MM.1S (cell line): ENCODE data around the gene ZIC2.

Experiments used
- DNase-seq: peaks from one replicate; pipeline ENCODE4 v3.0.0-alpha.2; 2015
- H2AFZ ChIP-seq: fragments of 300-600 bp; sonication (generic); 2 replicates; pipeline ENCODE4 v1.6.0; 2016; ENCODE audit warnings: antibody characterized with exemption, low read length
- H3F3A ChIP-seq: fragments of 300-600 bp; sonication (generic); 2 replicates; pipeline ENCODE4 v1.6.1; 2016; ENCODE audit warnings: mild to moderate bottlenecking, antibody characterized with exemption, low read length, moderate library complexity, mixed read lengths; ENCODE audit not compliant: insufficient read depth
- H3K27ac ChIP-seq: fragments of 300-600 bp; sonication (generic); 2 replicates; pipeline ENCODE4 v1.5.1; 2016; ENCODE audit warnings: mild to moderate bottlenecking, low read length
- H3K27me3 ChIP-seq: fragments of 300-600 bp; sonication (generic); replicated peaks from 2 replicates; pipeline ENCODE4 v1.6.0; 2016; ENCODE audit warnings: low read length; ENCODE audit not compliant: insufficient read depth
- H3K36me3 ChIP-seq: fragments of 300-600 bp; sonication (generic); replicated peaks from 2 replicates; pipeline ENCODE4 v1.6.1; 2016; ENCODE audit warnings: mild to moderate bottlenecking, low read length, mixed read lengths; ENCODE audit not compliant: insufficient read depth
- H3K4me1 ChIP-seq: fragments of 300-600 bp; sonication (generic); 2 replicates; pipeline ENCODE4 v1.6.1; 2016; ENCODE audit warnings: low read length, mixed read lengths
- H3K4me2 ChIP-seq: fragments of 300-600 bp; sonication (generic); 2 replicates; pipeline ENCODE4 v1.6.0; 2016; ENCODE audit warnings: low read depth, low read length
- H3K4me3 ChIP-seq: fragments of 300-600 bp; sonication (generic); 2 replicates; pipeline ENCODE4 v1.5.1; 2016; ENCODE audit warnings: low read length, mixed read lengths
- H3K79me2 ChIP-seq: fragments of 300-600 bp; sonication (generic); 2 replicates; pipeline ENCODE4 v1.6.1; 2016; ENCODE audit warnings: mixed run types, low read length, mixed read lengths
- H3K9ac ChIP-seq: fragments of 300-600 bp; sonication (generic); 2 replicates; pipeline ENCODE4 v1.6.1; 2016; ENCODE audit warnings: low read length, mixed read lengths
- H3K9me2 ChIP-seq: fragments of 300-600 bp; sonication (generic); replicated peaks from 2 replicates; pipeline ENCODE4 v1.6.1; 2016; ENCODE audit warnings: mild to moderate bottlenecking, low read length, mixed read lengths; ENCODE audit not compliant: insufficient read depth
- H3K9me3 ChIP-seq: fragments of 300-600 bp; sonication (generic); replicated peaks from 2 replicates; pipeline ENCODE4 v1.6.1; 2016; ENCODE audit warnings: mild to moderate bottlenecking, low read length, mixed read lengths; ENCODE audit not compliant: insufficient read depth
- H4K20me1 ChIP-seq: fragments of 300-600 bp; sonication (generic); 2 replicates; pipeline ENCODE4 v1.6.1; 2016; ENCODE audit warnings: mild to moderate bottlenecking, low read length, moderate library complexity, mixed read lengths; ENCODE audit not compliant: insufficient read depth
- CTCF ChIP-seq: fragments of 300-600 bp; sonication (generic); IDR thresholded peaks from 2 replicates; pipeline ENCODE4 v1.5.1; 2016; ENCODE audit warnings: antibody characterized with exemption, low read length, mixed read lengths
- EZH2 ChIP-seq: fragments of 300-600 bp; sonication (generic); optimal IDR thresholded peaks from 2 replicates; pipeline ENCODE3; 2017; ENCODE audit warnings: low read depth, mild to moderate bottlenecking, antibody characterized with exemption, low read length, mixed read lengths
- EZH2phosphoT487 ChIP-seq: fragments of 300-600 bp; sonication (generic); IDR thresholded peaks from 2 replicates; pipeline ENCODE4 v1.6.1; 2018; ENCODE audit warnings: antibody characterized with exemption, low read length

ZIC2 gene

GRCh38 chr13:99967869-99968520 is 13.6 kb upstream of the ZIC2 start:
- H3K27ac ChIP-seq = no peak overlapping the region
- no peaks in the 10 kb centered on the region for H3K36me3 ChIP-seq
- H3K27me3 ChIP-seq = peaks cover 6% of the 10 kb centered on the region
- H3K4me3 ChIP-seq = no peak overlapping the region
- TF ChIP-seq CTCF (no peak), EZH2phosphoT487 (no peak), EZH2 (no peak)
- H3K4me1 ChIP-seq = no peaks in the 10 kb centered on the region
- no peaks in the 10 kb centered on the region for H4K20me1 ChIP-seq
- H3K79me2 ChIP-seq = no peaks in the 10 kb centered on the region
- no peak overlapping the region for H2AFZ ChIP-seq
- H3K9me3 ChIP-seq = no peaks in the 10 kb centered on the region
- H3K9me2 ChIP-seq = no peaks in the 10 kb centered on the region
- DNase-seq = no peak
- no peak overlapping the region for H3K9ac ChIP-seq
- no peak overlapping the region for H3K4me2 ChIP-seq
- H3F3A ChIP-seq = no peaks in the 10 kb centered on the region

- H3K9me3 ChIP-seq = no peaks in the 10 kb centered on the region
- H3F3A ChIP-seq = no peaks in the 10 kb centered on the region
- no peaks in the 10 kb centered on the region for H3K36me3 ChIP-seq
- no peak overlapping the region for H3K27ac ChIP-seq
- peaks cover 14% of the 10 kb centered on the region for H3K27me3 ChIP-seq
- no peak overlapping the region for H2AFZ ChIP-seq
- H3K9me2 ChIP-seq = no peaks in the 10 kb centered on the region
- no peak for DNase-seq
- no peak overlapping the region for H3K4me2 ChIP-seq
- H3K79me2 ChIP-seq = no peaks in the 10 kb centered on the region
- TF ChIP-seq EZH2phosphoT487 = no peak
- TF ChIP-seq CTCF = no peak
- TF ChIP-seq EZH2 = no peak
- H3K9ac ChIP-seq = no peak overlapping the region
- no peaks in the 10 kb centered on the region for H3K4me1 ChIP-seq
- H4K20me1 ChIP-seq = no peaks in the 10 kb centered on the region
- H3K4me3 ChIP-seq = no peak overlapping the region
These were observed 12.8 kb upstream of the ZIC2 start for GRCh38 chr13:99968521-99969452.

- H3F3A ChIP-seq = no peaks in the 10 kb centered on the region
- H3K9ac ChIP-seq = no peak overlapping the region
- H3K4me2 ChIP-seq = no peak overlapping the region
- H3K36me3 ChIP-seq = no peaks in the 10 kb centered on the region
- H3K4me1 ChIP-seq = no peaks in the 10 kb centered on the region
- H3K27me3 ChIP-seq = peaks cover 19% of the 10 kb centered on the region
- H2AFZ ChIP-seq = no peak overlapping the region
- H4K20me1 ChIP-seq = no peaks in the 10 kb centered on the region
- no peak for TF ChIP-seq CTCF
- no peak for TF ChIP-seq EZH2phosphoT487
- no peak for TF ChIP-seq EZH2
- no peak overlapping the region for H3K4me3 ChIP-seq
- H3K9me3 ChIP-seq = no peaks in the 10 kb centered on the region
- no peaks in the 10 kb centered on the region for H3K9me2 ChIP-seq
- H3K27ac ChIP-seq = no peak overlapping the region
- no peaks in the 10 kb centered on the region for H3K79me2 ChIP-seq
- no peak for DNase-seq
These were observed 12.1 kb upstream of the ZIC2 start for GRCh38 chr13:99969453-99969918.
